ENCODE measurements around the gene BRDT. TPM values are rescaled to one million over a fixed set of nuclear protein-coding genes. Genes with fewer than 3 reads are reported as not detected.
A peak's percentile ranks its signal among the peaks of the same experiment; 100 is the strongest.

The BRDT gene
- total RNA-seq: not detected

- no peaks in the 10 kb centered on the region for H3K4me1 ChIP-seq (ENCODE audit: insufficient read depth, low read length)
- no peaks in the 10 kb centered on the region for H3K9me3 ChIP-seq (ENCODE audit: low read depth, low read length)
- no peak within 1 kb of the TSS for H3K4me3 ChIP-seq (ENCODE audit: low read length)
- H3K27me3 ChIP-seq (ENCODE audit: insufficient read depth, low read length): no peaks in the 10 kb centered on the region
Measured at GRCh38 chr1:91949356-91949699, at the start of gene BRDT. BRDT (plus strand) TSS chr1:91949401; CDS start chr1:91962755, 13,354 bp downstream.

GRCh38 chr1:91900562-91900961 is 48.6 kb upstream of the BRDT start:
- H3K4me3 ChIP-seq (ENCODE audit: low read length): peak overlapping the region; percentile 8
- H3K4me1 ChIP-seq (ENCODE audit: insufficient read depth, low read length): no peaks in the 10 kb centered on the region
- no peaks in the 10 kb centered on the region for H3K9me3 ChIP-seq (ENCODE audit: low read depth, low read length)
- peaks cover 4% of the 10 kb centered on the region for H3K27me3 ChIP-seq (ENCODE audit: insufficient read depth, low read length)

- peaks cover 4% of the 10 kb centered on the region for H3K27me3 ChIP-seq (ENCODE audit: insufficient read depth, low read length)
- no peaks in the 10 kb centered on the region for H3K4me1 ChIP-seq (ENCODE audit: insufficient read depth, low read length)
- no peak overlapping the region for H3K4me3 ChIP-seq (ENCODE audit: low read length)
- no peaks in the 10 kb centered on the region for H3K9me3 ChIP-seq (ENCODE audit: low read depth, low read length)
Measured at GRCh38 chr1:91901231-91901630, 48.0 kb upstream of the BRDT start.

- Histone ChIP-seq H3K9me3 (ENCODE audit: low read depth, low read length) (no peaks in the 10 kb centered on the region), H3K4me3 (ENCODE audit: low read length) (no peak overlapping the region), H3K27me3 (ENCODE audit: insufficient read depth, low read length) (peaks cover 2% of the 10 kb centered on the region), H3K4me1 (ENCODE audit: insufficient read depth, low read length) (no peaks in the 10 kb centered on the region)
Measured at GRCh38 chr1:91912266-91912665, 36.9 kb upstream of the BRDT start.

- no peak overlapping the region for H3K4me3 ChIP-seq (ENCODE audit: low read length)
- no peaks in the 10 kb centered on the region for H3K4me1 ChIP-seq (ENCODE audit: insufficient read depth, low read length)
- peaks cover 2% of the 10 kb centered on the region for H3K27me3 ChIP-seq (ENCODE audit: insufficient read depth, low read length)
- H3K9me3 ChIP-seq (ENCODE audit: low read depth, low read length): no peaks in the 10 kb centered on the region
Measured at GRCh38 chr1:91913018-91913417, 36.2 kb upstream of the BRDT start.

GRCh38 chr1:91916046-91916445 is 33.2 kb upstream of the BRDT start:
- Histone ChIP-seq H3K9me3 (ENCODE audit: low read depth, low read length) (no peaks in the 10 kb centered on the region), H3K4me3 (ENCODE audit: low read length) (no peak overlapping the region), H3K27me3 (ENCODE audit: insufficient read depth, low read length) (peaks cover 2% of the 10 kb centered on the region), H3K4me1 (ENCODE audit: insufficient read depth, low read length) (no peaks in the 10 kb centered on the region)

GRCh38 chr1:91916811-91917460 is 32.3 kb upstream of the BRDT start:
- Histone ChIP-seq H3K27me3 (ENCODE audit: insufficient read depth, low read length) (no peaks in the 10 kb centered on the region), H3K9me3 (ENCODE audit: low read depth, low read length) (no peaks in the 10 kb centered on the region), H3K4me1 (ENCODE audit: insufficient read depth, low read length) (no peaks in the 10 kb centered on the region), H3K4me3 (ENCODE audit: low read length) (no peak overlapping the region)

- no peaks in the 10 kb centered on the region for H3K9me3 ChIP-seq (ENCODE audit: low read depth, low read length)
- no peaks in the 10 kb centered on the region for H3K27me3 ChIP-seq (ENCODE audit: insufficient read depth, low read length)
- H3K4me1 ChIP-seq (ENCODE audit: insufficient read depth, low read length): no peaks in the 10 kb centered on the region
- H3K4me3 ChIP-seq (ENCODE audit: low read length): no peak overlapping the region
Measured at GRCh38 chr1:91919962-91920361, 29.2 kb upstream of the BRDT start.

GRCh38 chr1:91924146-91924545 is 25.1 kb upstream of the BRDT start:
- no peaks in the 10 kb centered on the region for H3K9me3 ChIP-seq (ENCODE audit: low read depth, low read length)
- no peaks in the 10 kb centered on the region for H3K4me1 ChIP-seq (ENCODE audit: insufficient read depth, low read length)
- no peak overlapping the region for H3K4me3 ChIP-seq (ENCODE audit: low read length)
- no peaks in the 10 kb centered on the region for H3K27me3 ChIP-seq (ENCODE audit: insufficient read depth, low read length)

- Histone ChIP-seq H3K4me1 (ENCODE audit: insufficient read depth, low read length) (no peaks in the 10 kb centered on the region), H3K9me3 (ENCODE audit: low read depth, low read length) (no peaks in the 10 kb centered on the region), H3K27me3 (ENCODE audit: insufficient read depth, low read length) (no peaks in the 10 kb centered on the region), H3K4me3 (ENCODE audit: low read length) (no peak overlapping the region)
Measured at GRCh38 chr1:91925644-91926435, 23.4 kb upstream of the BRDT start.

GRCh38 chr1:91928026-91928425 is 21.2 kb upstream of the BRDT start:
- H3K4me1 ChIP-seq (ENCODE audit: insufficient read depth, low read length): no peaks in the 10 kb centered on the region
- H3K27me3 ChIP-seq (ENCODE audit: insufficient read depth, low read length): no peaks in the 10 kb centered on the region
- no peaks in the 10 kb centered on the region for H3K9me3 ChIP-seq (ENCODE audit: low read depth, low read length)
- no peak overlapping the region for H3K4me3 ChIP-seq (ENCODE audit: low read length)

GRCh38 chr1:91929250-91929649 is 20.0 kb upstream of the BRDT start:
- Histone ChIP-seq H3K27me3 (ENCODE audit: insufficient read depth, low read length) (no peaks in the 10 kb centered on the region), H3K9me3 (ENCODE audit: low read depth, low read length) (no peaks in the 10 kb centered on the region), H3K4me3 (ENCODE audit: low read length) (no peak overlapping the region), H3K4me1 (ENCODE audit: insufficient read depth, low read length) (no peaks in the 10 kb centered on the region)

- no peaks in the 10 kb centered on the region for H3K27me3 ChIP-seq (ENCODE audit: insufficient read depth, low read length)
- no peaks in the 10 kb centered on the region for H3K4me1 ChIP-seq (ENCODE audit: insufficient read depth, low read length)
- no peak overlapping the region for H3K4me3 ChIP-seq (ENCODE audit: low read length)
- no peaks in the 10 kb centered on the region for H3K9me3 ChIP-seq (ENCODE audit: low read depth, low read length)
Measured at GRCh38 chr1:91937613-91938012, 11.6 kb upstream of the BRDT start.

- Histone ChIP-seq H3K4me1 (ENCODE audit: insufficient read depth, low read length) (no peaks in the 10 kb centered on the region), H3K9me3 (ENCODE audit: low read depth, low read length) (no peaks in the 10 kb centered on the region), H3K4me3 (ENCODE audit: low read length) (no peak overlapping the region), H3K27me3 (ENCODE audit: insufficient read depth, low read length) (no peaks in the 10 kb centered on the region)
Measured at GRCh38 chr1:91940496-91940895, 8.7 kb upstream of the BRDT start.

- no peaks in the 10 kb centered on the region for H3K27me3 ChIP-seq (ENCODE audit: insufficient read depth, low read length)
- H3K4me1 ChIP-seq (ENCODE audit: insufficient read depth, low read length): no peaks in the 10 kb centered on the region
- no peak overlapping the region for H3K4me3 ChIP-seq (ENCODE audit: low read length)
- H3K9me3 ChIP-seq (ENCODE audit: low read depth, low read length): no peaks in the 10 kb centered on the region
Measured at GRCh38 chr1:91944087-91944486, 5.1 kb upstream of the BRDT start.

- H3K4me1 ChIP-seq (ENCODE audit: insufficient read depth, low read length): no peaks in the 10 kb centered on the region
- H3K27me3 ChIP-seq (ENCODE audit: insufficient read depth, low read length): no peaks in the 10 kb centered on the region
- H3K4me3 ChIP-seq (ENCODE audit: low read length): no peak overlapping the region
- H3K9me3 ChIP-seq (ENCODE audit: low read depth, low read length): no peaks in the 10 kb centered on the region
Measured at GRCh38 chr1:91948097-91948496, 1.1 kb upstream of the BRDT start.
